ENCODE measurements around the gene ZNF804B. TPM values are rescaled to one million over a fixed set of nuclear protein-coding genes. Genes with fewer than 3 reads are reported as not detected.

ZNF804B gene
- polyA plus RNA-seq (2012; ENCODE audit: low read depth, missing spikeins) = not detected

DNA sequence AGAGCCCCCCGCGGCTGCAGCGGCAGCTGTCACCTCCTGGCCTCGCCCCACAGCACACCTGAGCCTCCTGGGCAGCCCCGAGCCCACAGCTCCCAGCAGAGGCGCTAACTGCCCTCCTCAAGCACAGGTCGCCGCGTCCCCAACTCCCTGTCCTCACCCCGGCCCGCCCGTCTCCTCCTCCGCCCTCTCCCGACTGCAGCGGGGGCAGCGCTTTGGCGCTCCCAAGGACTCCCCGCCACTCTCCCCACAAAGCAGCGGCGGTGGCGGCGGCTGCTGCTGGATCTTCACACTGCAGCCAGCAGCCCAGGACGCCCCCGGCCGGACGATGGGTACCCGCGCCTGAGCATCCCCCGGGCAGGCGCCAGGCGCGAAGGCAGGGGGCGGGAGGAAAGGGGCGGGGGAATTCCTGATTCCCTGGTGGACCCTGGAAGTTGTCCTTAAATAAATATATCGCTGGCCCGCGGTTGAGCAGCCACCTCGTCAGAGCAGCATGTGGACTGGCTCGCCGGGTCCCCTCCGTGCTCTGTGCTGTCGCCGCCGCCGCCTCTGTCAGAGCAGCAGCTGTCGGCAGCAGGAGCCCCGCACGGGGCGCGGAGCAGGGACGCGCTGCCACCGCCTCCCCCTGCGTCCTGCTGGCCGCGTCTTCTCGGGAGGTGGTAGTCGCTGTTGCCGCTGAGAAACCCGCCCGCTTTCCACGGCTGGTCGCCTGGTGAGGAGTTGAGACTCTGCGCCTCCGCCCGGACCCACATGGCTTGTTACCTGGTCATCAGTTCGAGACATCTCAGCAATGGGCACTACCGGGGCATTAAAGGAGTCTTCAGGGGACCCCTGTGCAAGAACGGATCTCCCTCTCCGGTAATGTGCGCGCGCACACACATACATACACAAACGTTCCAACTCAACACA, at the start of gene ZNF804B:
TSS of gene ZNF804B (plus strand) at position 471 of the 906 bp plus-strand sequence. CDS start at position 748, 277 bp downstream.
- FAIRE-seq = no peak
- TF ChIP-seq TAF1 (IDR thresholded peaks at IDR 0.05; ENCODE audit: low read depth, low read length) (no peak), POU2F2 (IDR thresholded peaks at IDR 0.05; ENCODE audit: low read depth, low read length) (no peak), POLR2AphosphoS5 (IDR thresholded peaks at IDR 0.05; ENCODE audit: low read depth, low read length) (no peak), SPI1 (IDR thresholded peaks at IDR 0.05; ENCODE audit: low read depth, low read length) (no peak), PAX5 (IDR thresholded peaks at IDR 0.05; ENCODE audit: insufficient read depth, low read length, severe bottlenecking) (no peak), POLR2A (IDR thresholded peaks at IDR 0.05; ENCODE audit: low read depth, low read length) (no peak)
- DNase-seq (ENCODE audit: insufficient read length, low spot score) = no peak

DNA sequence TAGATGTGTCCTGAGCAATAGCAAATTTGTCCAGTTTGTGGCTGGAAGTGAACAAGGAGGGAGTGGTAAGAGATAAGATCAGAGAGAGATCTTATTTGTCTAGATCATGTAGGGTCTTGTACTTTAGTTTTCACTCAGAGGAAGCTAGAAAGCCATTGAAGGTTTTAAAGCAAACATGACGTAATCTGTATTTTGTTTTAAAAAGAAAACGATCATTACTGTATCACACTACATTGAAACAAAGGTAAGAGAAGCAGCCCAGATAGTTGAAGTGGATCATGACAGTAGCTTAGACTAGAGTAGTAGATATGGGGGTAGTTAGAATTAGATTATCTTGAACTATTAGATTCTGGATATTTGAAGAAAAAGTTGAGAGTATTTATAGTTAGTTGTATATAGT, 23.6 kb upstream of the ZNF804B start:
- DNase-seq (ENCODE audit: insufficient read length, low spot score) = no peak
- TF ChIP-seq PAX5 (IDR thresholded peaks at IDR 0.05; ENCODE audit: insufficient read depth, low read length, severe bottlenecking) (no peak), POU2F2 (IDR thresholded peaks at IDR 0.05; ENCODE audit: low read depth, low read length) (no peak), POLR2AphosphoS5 (IDR thresholded peaks at IDR 0.05; ENCODE audit: low read depth, low read length) (no peak), POLR2A (IDR thresholded peaks at IDR 0.05; ENCODE audit: low read depth, low read length) (no peak), TAF1 (IDR thresholded peaks at IDR 0.05; ENCODE audit: low read depth, low read length) (no peak), SPI1 (IDR thresholded peaks at IDR 0.05; ENCODE audit: low read depth, low read length) (no peak)
- FAIRE-seq = no peak

GRCh38 chr7:88737632-88738031, 21.9 kb upstream of the ZNF804B start:
- no peak for TF ChIP-seq SPI1 (IDR thresholded peaks at IDR 0.05; ENCODE audit: low read depth, low read length)
- TF ChIP-seq POLR2A (IDR thresholded peaks at IDR 0.05; ENCODE audit: low read depth, low read length) = no peak
- no peak for TF ChIP-seq POU2F2 (IDR thresholded peaks at IDR 0.05; ENCODE audit: low read depth, low read length)
- no peak for TF ChIP-seq TAF1 (IDR thresholded peaks at IDR 0.05; ENCODE audit: low read depth, low read length)
- TF ChIP-seq POLR2AphosphoS5 (IDR thresholded peaks at IDR 0.05; ENCODE audit: low read depth, low read length) = no peak
- no peak for TF ChIP-seq PAX5 (IDR thresholded peaks at IDR 0.05; ENCODE audit: insufficient read depth, low read length, severe bottlenecking)
- FAIRE-seq (no peak), DNase-seq (ENCODE audit: insufficient read length, low spot score) (no peak)

DNA sequence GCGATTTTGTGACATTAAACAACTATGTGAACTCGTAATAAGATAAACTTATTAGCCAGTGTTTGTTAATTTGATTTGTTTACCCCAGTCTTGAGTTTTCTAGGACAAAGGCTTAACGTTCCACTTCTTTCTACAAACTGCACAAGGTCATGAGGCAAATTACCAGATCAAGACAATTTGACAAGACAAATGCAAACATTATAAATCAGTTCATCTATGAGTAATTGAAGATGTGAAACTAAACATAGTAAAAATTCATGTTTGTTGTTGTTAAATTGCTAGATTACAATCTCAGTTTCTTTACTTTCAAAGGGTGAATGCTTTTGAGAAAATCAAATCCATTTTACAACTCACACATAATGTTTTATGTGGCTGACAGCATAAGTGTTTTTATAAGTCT, 13.4 kb upstream of the ZNF804B start:
- TF ChIP-seq PAX5 (IDR thresholded peaks at IDR 0.05; ENCODE audit: insufficient read depth, low read length, severe bottlenecking) = no peak
- no peak for TF ChIP-seq POLR2AphosphoS5 (IDR thresholded peaks at IDR 0.05; ENCODE audit: low read depth, low read length)
- no peak for TF ChIP-seq POU2F2 (IDR thresholded peaks at IDR 0.05; ENCODE audit: low read depth, low read length)
- no peak for TF ChIP-seq POLR2A (IDR thresholded peaks at IDR 0.05; ENCODE audit: low read depth, low read length)
- no peak for TF ChIP-seq SPI1 (IDR thresholded peaks at IDR 0.05; ENCODE audit: low read depth, low read length)
- no peak for TF ChIP-seq TAF1 (IDR thresholded peaks at IDR 0.05; ENCODE audit: low read depth, low read length)
- no peak for DNase-seq (ENCODE audit: insufficient read length, low spot score)
- FAIRE-seq = no peak

DNA sequence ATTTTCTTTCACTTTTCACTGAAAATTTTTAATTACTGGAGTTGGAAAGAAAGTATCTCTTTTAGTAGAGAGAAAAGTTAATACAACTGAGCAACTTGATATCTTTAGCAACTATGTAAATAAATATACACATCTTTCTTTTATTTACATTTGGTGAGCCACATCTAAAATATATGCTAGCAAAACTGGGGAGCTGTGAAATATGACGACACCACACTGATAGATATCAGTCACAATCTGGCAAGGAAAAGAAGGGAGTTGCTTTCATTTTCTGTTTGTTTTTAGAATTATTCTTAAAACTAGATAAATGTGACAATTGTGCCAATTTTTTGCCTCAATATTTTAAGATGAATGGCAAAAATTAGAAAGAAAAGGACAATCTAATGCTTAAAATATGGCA, 2.7 kb upstream of the ZNF804B start:
- no peak for FAIRE-seq

DNA sequence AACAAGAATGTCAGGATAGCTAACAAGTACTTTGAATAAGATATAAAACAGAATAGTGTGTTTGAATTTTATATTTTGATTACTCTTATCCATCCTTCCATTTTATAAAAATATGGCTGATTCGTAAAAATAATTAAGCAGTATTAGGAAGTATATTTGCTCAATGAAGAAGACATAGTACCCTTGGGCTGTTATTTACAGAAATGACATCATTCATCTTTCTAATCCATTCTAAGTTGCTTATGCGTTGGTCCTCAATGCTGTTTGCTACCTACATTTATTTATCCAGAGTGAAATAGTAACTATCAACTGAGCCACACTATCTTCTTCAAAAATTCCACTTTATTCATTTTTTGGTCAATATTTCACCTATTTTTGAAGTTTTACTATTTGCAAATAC, 2.1 kb upstream of the ZNF804B start:
- TF ChIP-seq POLR2A (IDR thresholded peaks at IDR 0.05; ENCODE audit: low read depth, low read length) (no peak), POU2F2 (IDR thresholded peaks at IDR 0.05; ENCODE audit: low read depth, low read length) (no peak), SPI1 (IDR thresholded peaks at IDR 0.05; ENCODE audit: low read depth, low read length) (no peak)
- DNase-seq (ENCODE audit: insufficient read length, low spot score) = no peak

More for the DNA sequence above, 2.7 kb upstream of the ZNF804B start:
- TF ChIP-seq PAX5 (IDR thresholded peaks at IDR 0.05; ENCODE audit: insufficient read depth, low read length, severe bottlenecking) (no peak), POU2F2 (IDR thresholded peaks at IDR 0.05; ENCODE audit: low read depth, low read length) (no peak), POLR2A (IDR thresholded peaks at IDR 0.05; ENCODE audit: low read depth, low read length) (no peak), TAF1 (IDR thresholded peaks at IDR 0.05; ENCODE audit: low read depth, low read length) (no peak), POLR2AphosphoS5 (IDR thresholded peaks at IDR 0.05; ENCODE audit: low read depth, low read length) (no peak), SPI1 (IDR thresholded peaks at IDR 0.05; ENCODE audit: low read depth, low read length) (no peak)
- no peak for DNase-seq (ENCODE audit: insufficient read length, low spot score)

GRCh38 chr7:88758381-88759229, 895 bp upstream of the ZNF804B start:
- no peak for FAIRE-seq
- no peak for DNase-seq (ENCODE audit: insufficient read length, low spot score)

More for the DNA sequence above, 2.1 kb upstream of the ZNF804B start:
- FAIRE-seq = no peak

DNA sequence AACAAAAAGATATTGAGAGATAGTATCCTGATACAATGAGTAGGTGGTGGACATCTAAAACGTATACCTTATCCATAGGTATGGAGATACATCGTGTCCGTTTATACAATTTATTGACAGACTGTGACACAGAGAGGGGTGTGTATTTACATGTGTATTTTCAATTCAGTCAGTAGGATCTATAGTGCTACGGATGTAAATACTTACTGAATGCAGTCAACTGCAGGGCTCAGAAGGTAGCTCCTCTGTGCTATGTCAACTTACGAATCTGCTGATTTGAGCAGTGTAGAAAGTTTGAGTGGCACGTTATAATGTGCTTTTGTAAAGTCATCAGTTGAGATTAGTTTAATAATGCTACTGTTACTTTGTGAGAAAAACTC, 626 bp downstream of the ZNF804B start:
- FAIRE-seq (no peak), DNase-seq (ENCODE audit: insufficient read length, low spot score) (no peak)
- TF ChIP-seq TAF1 (IDR thresholded peaks at IDR 0.05; ENCODE audit: low read depth, low read length) (no peak), SPI1 (IDR thresholded peaks at IDR 0.05; ENCODE audit: low read depth, low read length) (no peak), POU2F2 (IDR thresholded peaks at IDR 0.05; ENCODE audit: low read depth, low read length) (no peak), PAX5 (IDR thresholded peaks at IDR 0.05; ENCODE audit: insufficient read depth, low read length, severe bottlenecking) (no peak), POLR2AphosphoS5 (IDR thresholded peaks at IDR 0.05; ENCODE audit: low read depth, low read length) (no peak), POLR2A (IDR thresholded peaks at IDR 0.05; ENCODE audit: low read depth, low read length) (no peak)

More at GRCh38 chr7:88758381-88759229, 895 bp upstream of the ZNF804B start:
- TF ChIP-seq POLR2AphosphoS5 (IDR thresholded peaks at IDR 0.05; ENCODE audit: low read depth, low read length) = no peak
- no peak for TF ChIP-seq TAF1 (IDR thresholded peaks at IDR 0.05; ENCODE audit: low read depth, low read length)
- TF ChIP-seq POU2F2 (IDR thresholded peaks at IDR 0.05; ENCODE audit: low read depth, low read length) = no peak
- no peak for TF ChIP-seq PAX5 (IDR thresholded peaks at IDR 0.05; ENCODE audit: insufficient read depth, low read length, severe bottlenecking)
- no peak for TF ChIP-seq POLR2A (IDR thresholded peaks at IDR 0.05; ENCODE audit: low read depth, low read length)
- no peak for TF ChIP-seq SPI1 (IDR thresholded peaks at IDR 0.05; ENCODE audit: low read depth, low read length)

GRCh38 chr7:88761779-88762178, 2.3 kb downstream of the ZNF804B start:
- TF ChIP-seq TAF1 (IDR thresholded peaks at IDR 0.05; ENCODE audit: low read depth, low read length) = no peak
- TF ChIP-seq POU2F2 (IDR thresholded peaks at IDR 0.05; ENCODE audit: low read depth, low read length) = no peak
- no peak for TF ChIP-seq POLR2AphosphoS5 (IDR thresholded peaks at IDR 0.05; ENCODE audit: low read depth, low read length)
- TF ChIP-seq POLR2A (IDR thresholded peaks at IDR 0.05; ENCODE audit: low read depth, low read length) = no peak
- no peak for TF ChIP-seq SPI1 (IDR thresholded peaks at IDR 0.05; ENCODE audit: low read depth, low read length)
- no peak for TF ChIP-seq PAX5 (IDR thresholded peaks at IDR 0.05; ENCODE audit: insufficient read depth, low read length, severe bottlenecking)
- DNase-seq (ENCODE audit: insufficient read length, low spot score) (no peak), FAIRE-seq (no peak)

All from GM12891 (cell line).